GM18867 (cell line): ENCODE data around the gene RAB12.
"Not testable (repeated sequence)": the region's sequence is repeated elsewhere in the genome, so short reads cannot be mapped to it uniquely, and the experiment has no call there.

Experiments used
- ATAC-seq: cut with Tn5 transposase; IDR thresholded peaks from one replicate; pipeline ENCODE4 v1.9.1; 2021; ENCODE audit warnings: mild to moderate bottlenecking, moderate library complexity; ENCODE audit not compliant: unreplicated experiment

RAB12 gene

GRCh38 chr18:8610459-8610851 lies 1.2 kb downstream of the RAB12 start:
- no peak for ATAC-seq

GRCh38 chr18:8611916-8612576 lies 2.8 kb downstream of the RAB12 start:
- ATAC-seq, result no peak

GRCh38 chr18:8614875-8615274 lies 5.6 kb downstream of the RAB12 start:
- no peak for ATAC-seq

GRCh38 chr18:8615397-8616027 lies 6.3 kb downstream of the RAB12 start:
- ATAC-seq, result no peak

GRCh38 chr18:8616028-8616401 lies 6.8 kb downstream of the RAB12 start:
- ATAC-seq, result no peak

GRCh38 chr18:8617907-8618306 lies 8.7 kb downstream of the RAB12 start:
- no peak for ATAC-seq

GRCh38 chr18:8619041-8619440 lies 9.8 kb downstream of the RAB12 start:
- ATAC-seq, result no peak

GRCh38 chr18:8619835-8620577 lies 10.8 kb downstream of the RAB12 start:
- no peak for ATAC-seq

GRCh38 chr18:8620845-8621244 lies 11.6 kb downstream of the RAB12 start:
- ATAC-seq, result no peak

GRCh38 chr18:8622625-8623024 lies 13.4 kb downstream of the RAB12 start:
- ATAC-seq, result not testable (repeated sequence)

GRCh38 chr18:8623549-8624106 lies 14.4 kb downstream of the RAB12 start:
- peak; percentile 80 for ATAC-seq

- no peak for ATAC-seq
Observed at GRCh38 chr18:8625461-8626092, 16.3 kb downstream of the RAB12 start.

- no peak for ATAC-seq
Observed at GRCh38 chr18:8626414-8627106, 17.3 kb downstream of the RAB12 start.

- ATAC-seq, result no peak
Observed at GRCh38 chr18:8627107-8627472, 17.9 kb downstream of the RAB12 start.

- no peak for ATAC-seq
Observed at GRCh38 chr18:8627540-8627939, 18.3 kb downstream of the RAB12 start.

- no peak for ATAC-seq
Observed at GRCh38 chr18:8629602-8630001, 20.4 kb downstream of the RAB12 start.

GRCh38 chr18:8630546-8630945 lies 21.3 kb downstream of the RAB12 start:
- ATAC-seq, result no peak

GRCh38 chr18:8631265-8631664 lies 22.0 kb downstream of the RAB12 start:
- no peak for ATAC-seq

- no peak for ATAC-seq
Observed at GRCh38 chr18:8632386-8632785, 23.1 kb downstream of the RAB12 start.

- ATAC-seq, result no peak
Observed at GRCh38 chr18:8634508-8634907, 25.3 kb downstream of the RAB12 start.

GRCh38 chr18:8635087-8635486 lies 25.9 kb downstream of the RAB12 start:
- no peak for ATAC-seq
